Spleen (tissue), 7 donors: ENCODE data around the gene FBXO47.

Source experiments
- POLR2A ChIP-seq, 3 donors: fragments of 450-650 bp; IDR thresholded peaks; one replicate each; pipeline ENCODE4 v1.5.1; 2017; ENCODE audit warnings: antibody characterized with exemption in 3 of 3, mild to moderate bottlenecking in 1 of 3
- TF ChIP-seq, protein P1 (sequence below), 11 experiments: fragments of 200-600 bp in 7 of 11; fragments of 450-650 bp in 4 of 11; sonication (generic) in 4 of 11; IDR thresholded peaks in 8 of 11; conservative IDR thresholded peaks in 3 of 11; 1 replicate in 7 of 11; 2 replicates in 4 of 11; pipeline versions ENCODE4 v1.4.0 to v1.8.0; 2016 to 2021; ENCODE audit warnings: antibody characterized with exemption in 11 of 11, inconsistent platforms in 4 of 11, mild to moderate bottlenecking in 1 of 11
- donor health status: DM: no; HTN: no; CAD: no; lungs with moderate emphysema.
- donor health status: DM: no; HTN: no; CAD: no.
- donor health status: DM: no; HTN: no; CAD: no.

DNA sequence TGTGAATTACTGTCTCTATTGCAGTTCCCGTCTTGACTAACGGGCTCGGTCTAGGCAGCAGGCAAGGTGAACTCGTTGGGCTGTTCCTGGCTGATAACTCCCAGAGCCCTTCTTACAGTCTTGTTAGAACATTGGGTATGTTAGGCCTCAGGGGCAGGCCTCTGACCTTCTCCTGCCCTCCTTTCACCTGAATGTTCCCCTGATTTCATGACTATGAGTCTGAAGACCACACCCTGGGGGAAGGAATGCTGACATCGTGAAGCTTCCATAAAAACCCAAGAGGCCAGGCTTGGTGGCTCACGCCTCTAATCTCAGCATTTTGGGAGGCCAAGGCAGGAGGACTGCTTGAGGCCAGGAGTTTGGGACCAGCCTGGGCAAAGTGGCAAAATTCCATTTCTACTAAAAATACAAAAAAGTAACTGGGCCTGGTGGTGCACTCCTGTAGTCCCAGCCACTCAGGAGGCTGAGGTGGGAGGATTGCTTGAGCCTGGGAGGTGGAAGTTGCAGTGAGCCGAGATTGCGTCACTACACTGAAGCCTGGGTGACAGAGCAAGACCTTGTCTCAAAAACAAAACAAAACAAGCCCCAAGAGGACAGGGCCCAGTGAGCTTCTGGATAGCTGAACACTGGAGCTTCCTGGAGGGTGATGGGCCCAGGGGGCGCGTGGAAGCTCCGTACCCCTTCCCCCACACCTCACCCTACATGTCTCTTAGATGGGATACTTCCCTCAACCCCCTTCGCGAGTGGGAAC is 47.8 kb upstream of the FBXO47 start:
- TF ChIP-seq, protein P1, sequence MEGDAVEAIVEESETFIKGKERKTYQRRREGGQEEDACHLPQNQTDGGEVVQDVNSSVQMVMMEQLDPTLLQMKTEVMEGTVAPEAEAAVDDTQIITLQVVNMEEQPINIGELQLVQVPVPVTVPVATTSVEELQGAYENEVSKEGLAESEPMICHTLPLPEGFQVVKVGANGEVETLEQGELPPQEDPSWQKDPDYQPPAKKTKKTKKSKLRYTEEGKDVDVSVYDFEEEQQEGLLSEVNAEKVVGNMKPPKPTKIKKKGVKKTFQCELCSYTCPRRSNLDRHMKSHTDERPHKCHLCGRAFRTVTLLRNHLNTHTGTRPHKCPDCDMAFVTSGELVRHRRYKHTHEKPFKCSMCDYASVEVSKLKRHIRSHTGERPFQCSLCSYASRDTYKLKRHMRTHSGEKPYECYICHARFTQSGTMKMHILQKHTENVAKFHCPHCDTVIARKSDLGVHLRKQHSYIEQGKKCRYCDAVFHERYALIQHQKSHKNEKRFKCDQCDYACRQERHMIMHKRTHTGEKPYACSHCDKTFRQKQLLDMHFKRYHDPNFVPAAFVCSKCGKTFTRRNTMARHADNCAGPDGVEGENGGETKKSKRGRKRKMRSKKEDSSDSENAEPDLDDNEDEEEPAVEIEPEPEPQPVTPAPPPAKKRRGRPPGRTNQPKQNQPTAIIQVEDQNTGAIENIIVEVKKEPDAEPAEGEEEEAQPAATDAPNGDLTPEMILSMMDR (IDR thresholded peaks at IDR 0.05 in 8 of 11, conservative IDR thresholded peaks at IDR 0.05 in 3 of 11) = no peak
- TF ChIP-seq POLR2A (IDR thresholded peaks at IDR 0.05) = no peak
